H1 (cell line): ENCODE results near the gene DCLK1. TPM values are rescaled to one million over a fixed set of nuclear protein-coding genes. Genes with fewer than 3 reads are reported as not detected.

Experiments used
- CTCF ChIA-PET: fragments of 300-600 bp; sonication (Branson Sonifier 250); formaldehyde crosslinking; loops from one replicate; lab custom pipeline; 2021; ENCODE audit not compliant: partially characterized antibody; lab: Charles Lee
- POLR2A ChIA-PET: fragments of 300-600 bp; sonication (Branson Sonifier 250); formaldehyde crosslinking; loops from one replicate; lab custom pipeline; 2021; ENCODE audit warnings: inconsistent platforms; ENCODE audit not compliant: partially characterized antibody; lab: Charles Lee
- DNase-seq, 2 experiments: peaks; one replicate each; pipeline versions ENCODE4 v3.0.0 to v3.0.0-alpha.2; 2010 to 2022; ENCODE audit warnings: low spot score in 2 of 2, low read depth in 1 of 2, mixed read lengths in 1 of 2
- FAIRE-seq: peaks from 2 replicates; lab custom pipeline; 2011; peaks lifted over from hg19 to GRCh38; lab: Jason Lieb, UNC
- H2AFZ ChIP-seq: 2 replicates; pipeline ENCODE4 v1.8.1; 2012; ENCODE audit warnings: low read length, inconsistent platforms
- H2AK5ac ChIP-seq: 2 replicates; pipeline ENCODE4 v1.6.1; 2013; ENCODE audit warnings: low read depth, low read length
- H2BK120ac ChIP-seq: replicated peaks from 2 replicates; pipeline ENCODE3; 2013; ENCODE audit warnings: low read depth, low read length, inconsistent platforms
- H2BK12ac ChIP-seq: 2 replicates; pipeline ENCODE4 v1.6.1; 2013; ENCODE audit warnings: low read depth, low read length
- H2BK15ac ChIP-seq: 2 replicates; pipeline ENCODE4 v1.6.1; 2013; ENCODE audit warnings: low read length
- H2BK20ac ChIP-seq: 2 replicates; pipeline ENCODE4 v1.6.1; 2013; ENCODE audit warnings: low read length
- H2BK5ac ChIP-seq: 2 replicates; pipeline ENCODE4 v1.6.1; 2013; ENCODE audit warnings: low read depth, low read length
- H3K14ac ChIP-seq: 2 replicates; pipeline ENCODE4 v1.6.1; 2013; ENCODE audit warnings: inconsistent platforms; ENCODE audit not compliant: insufficient read length
- H3K18ac ChIP-seq: 2 replicates; pipeline ENCODE4 v1.6.1; 2013; ENCODE audit warnings: low read length; ENCODE audit errors: extremely low read depth
- H3K23ac ChIP-seq: 2 replicates; pipeline ENCODE4 v1.6.1; 2013; ENCODE audit warnings: inconsistent platforms; ENCODE audit not compliant: insufficient read length
- H3K23me2 ChIP-seq: 2 replicates; pipeline ENCODE4 v1.6.1; 2013; ENCODE audit warnings: low read depth, low read length
- H3K27ac ChIP-seq: 2 replicates; pipeline ENCODE4 v1.6.1; 2011; ENCODE audit warnings: low read depth, low read length, inconsistent platforms
- H3K27me3 ChIP-seq, 4 experiments: replicated peaks in 1 of 4; 1 replicate in 1 of 4; 2 replicates in 3 of 4; pipeline versions ENCODE4 v1.6.1 to v1.8.1; 2011 to 2013; ENCODE audit warnings: low read length in 3 of 4, mild to moderate bottlenecking in 3 of 4, inconsistent platforms in 2 of 4, mixed read lengths in 2 of 4, moderate library complexity in 1 of 4; ENCODE audit not compliant: control insufficient read depth in 3 of 4, insufficient read depth in 3 of 4; ENCODE audit errors: extremely low read depth in 1 of 4
- H3K36me3 ChIP-seq, 4 experiments: 2 replicates each; pipeline versions ENCODE4 v1.6.1 to v1.8.1; 2011 to 2013; ENCODE audit warnings: mild to moderate bottlenecking in 4 of 4, low read length in 3 of 4, moderate library complexity in 2 of 4, control low read depth in 1 of 4, inconsistent platforms in 1 of 4; ENCODE audit not compliant: insufficient read depth in 4 of 4, control insufficient read depth in 2 of 4
- H3K4ac ChIP-seq: replicated peaks from 2 replicates; pipeline ENCODE3; 2013; ENCODE audit warnings: low read length, low read depth, mixed read lengths, inconsistent platforms; ENCODE audit not compliant: insufficient read length
- H3K4me1 ChIP-seq, 4 experiments: replicated peaks in 1 of 4; 1 replicate in 1 of 4; 2 replicates in 3 of 4; pipeline versions ENCODE4 v1.6.1 to v1.8.1; 2011 to 2013; ENCODE audit warnings: low read length in 3 of 4, inconsistent platforms in 2 of 4, mixed read lengths in 1 of 4; ENCODE audit not compliant: insufficient read depth in 4 of 4, control insufficient read depth in 3 of 4
- H3K4me2 ChIP-seq, 2 experiments: 2 replicates each; pipeline versions ENCODE4 v1.6.1 to v1.8.1; 2011 to 2013; ENCODE audit warnings: low read depth in 2 of 2, low read length in 2 of 2, control low read depth in 1 of 2, inconsistent platforms in 1 of 2, mild to moderate bottlenecking in 1 of 2; ENCODE audit not compliant: insufficient read depth in 1 of 2
- H3K4me3 ChIP-seq, 4 experiments: fragments of 200-600, 300-600 bp in 1 of 4; sonication (generic), shearing (Covaris generic), sonication (Bioruptor Twin) in 1 of 4; 2 replicates each; pipeline versions ENCODE4 v1.5.1 to v1.8.1; 2011 to 2016; ENCODE audit warnings: low read length in 4 of 4, low read depth in 3 of 4, control low read depth in 2 of 4, inconsistent platforms in 2 of 4, mild to moderate bottlenecking in 2 of 4, mixed read lengths in 1 of 4, moderate library complexity in 1 of 4; ENCODE audit not compliant: insufficient read depth in 2 of 4; ENCODE audit errors: extremely low read depth in 1 of 4
- H3K56ac ChIP-seq: replicated peaks from 2 replicates; pipeline ENCODE3; 2013; ENCODE audit warnings: low read depth, mild to moderate bottlenecking, mixed read lengths, low read length, inconsistent platforms; ENCODE audit not compliant: insufficient read length
- H3K79me1 ChIP-seq: 2 replicates; pipeline ENCODE4 v1.6.1; 2013; ENCODE audit warnings: low read depth, low read length, control low read depth
- H3K79me2 ChIP-seq, 2 experiments: 2 replicates each; pipeline versions ENCODE4 v1.6.1 to v1.8.1; 2012 to 2013; ENCODE audit warnings: low read length in 2 of 2, mild to moderate bottlenecking in 2 of 2, inconsistent platforms in 1 of 2; ENCODE audit not compliant: insufficient read depth in 2 of 2, control insufficient read depth in 1 of 2
- H3K9ac ChIP-seq, 4 experiments: replicated peaks in 1 of 4; 1 replicate in 1 of 4; 2 replicates in 3 of 4; pipeline versions ENCODE4 v1.6.1 to v1.8.1; 2011 to 2013; ENCODE audit warnings: low read depth in 3 of 4, low read length in 3 of 4, control low read depth in 2 of 4, mild to moderate bottlenecking in 2 of 4, moderate library complexity in 2 of 4, inconsistent platforms in 1 of 4; ENCODE audit errors: extremely low read depth in 1 of 4
- H3K9me3 ChIP-seq, 2 experiments: 2 replicates each; pipeline versions ENCODE4 v1.6.1 to v1.8.1; 2012 to 2013; ENCODE audit warnings: mild to moderate bottlenecking in 2 of 2, moderate library complexity in 2 of 2, control low read depth in 1 of 2, inconsistent platforms in 1 of 2, low read depth in 1 of 2, low read length in 1 of 2, mixed read lengths in 1 of 2; ENCODE audit not compliant: insufficient read depth in 2 of 2
- H4K20me1 ChIP-seq, 2 experiments: replicated peaks in 1 of 2; 2 replicates each; pipeline versions ENCODE3 to v1.8.1; 2011 to 2013; ENCODE audit warnings: inconsistent platforms in 2 of 2, low read length in 2 of 2, mild to moderate bottlenecking in 1 of 2; ENCODE audit not compliant: insufficient read depth in 2 of 2, control insufficient read depth in 1 of 2
- H4K5ac ChIP-seq: 2 replicates; pipeline ENCODE4 v1.6.1; 2013; ENCODE audit warnings: low read length, low read depth, mixed read lengths, inconsistent platforms; ENCODE audit not compliant: insufficient read length
- H4K8ac ChIP-seq: 2 replicates; pipeline ENCODE4 v1.8.0; 2013; ENCODE audit warnings: mild to moderate bottlenecking, moderate library complexity, low read length, inconsistent platforms; ENCODE audit not compliant: insufficient read depth; ENCODE audit errors: extremely low read depth
- H4K91ac ChIP-seq: replicated peaks from 2 replicates; pipeline ENCODE3; 2013; ENCODE audit warnings: low read length, mixed read lengths, inconsistent platforms; ENCODE audit not compliant: insufficient read length
- ATF2 ChIP-seq: IDR thresholded peaks from 2 replicates; pipeline ENCODE4 v1.6.1; 2012; ENCODE audit warnings: low read length, inconsistent platforms
- BACH1 ChIP-seq: IDR thresholded peaks from 2 replicates; pipeline ENCODE4 v1.6.1; 2012; ENCODE audit warnings: low read length, improper control_type of control experiment
- CBX8 ChIP-seq: fragments of 300-800, 300-1000 bp; sonication (generic); IDR thresholded peaks from 2 replicates; pipeline ENCODE4 v1.7.1; 2016; ENCODE audit warnings: low read depth, low read length, borderline replicate concordance
- CEBPB ChIP-seq: IDR thresholded peaks from 2 replicates; pipeline ENCODE4 v1.6.1; 2012; ENCODE audit warnings: low read depth, low read length
- CHD2 ChIP-seq: IDR thresholded peaks from 2 replicates; pipeline ENCODE4 v1.6.1; 2012; ENCODE audit warnings: low read length, improper control_type of control experiment
- EP300 ChIP-seq, 2 experiments: IDR thresholded peaks; 1 replicate in 1 of 2; 2 replicates in 1 of 2; pipeline ENCODE4 v1.6.1; 2011 to 2012; ENCODE audit warnings: low read depth in 2 of 2, low read length in 2 of 2, mild to moderate bottlenecking in 2 of 2, borderline replicate concordance in 1 of 2, inconsistent platforms in 1 of 2, moderate library complexity in 1 of 2
- FOSL1 ChIP-seq: IDR thresholded peaks from 2 replicates; pipeline ENCODE4 v1.6.1; 2011; ENCODE audit warnings: mild to moderate bottlenecking, low read depth, low read length, moderate library complexity; ENCODE audit not compliant: insufficient read depth
- HDAC6 ChIP-seq: IDR thresholded peaks from one replicate; pipeline ENCODE4 v1.7.1; 2012; ENCODE audit warnings: low read depth, mild to moderate bottlenecking, inconsistent platforms, low read length, moderate library complexity
- RFX5 ChIP-seq: IDR thresholded peaks from 2 replicates; pipeline ENCODE4 v1.6.1; 2011; ENCODE audit warnings: low read depth, low read length, improper control_type of control experiment, borderline replicate concordance
- SIRT6 ChIP-seq: IDR thresholded peaks from one replicate; pipeline ENCODE4 v1.7.1; 2012; ENCODE audit warnings: low read length, inconsistent platforms
- SIX5 ChIP-seq: IDR thresholded peaks from 2 replicates; pipeline ENCODE4 v1.6.1; 2011; ENCODE audit warnings: mild to moderate bottlenecking, low read depth, low read length
- SP4 ChIP-seq: IDR thresholded peaks from 2 replicates; pipeline ENCODE4 v1.6.1; 2012; ENCODE audit warnings: low read length, inconsistent platforms
- TAF7 ChIP-seq: optimal IDR thresholded peaks from 2 replicates; pipeline ENCODE3; 2011; ENCODE audit warnings: low read depth, mild to moderate bottlenecking, inconsistent platforms, low read length, moderate library complexity, borderline replicate concordance
- WGBS, 2 experiments: shearing (Covaris generic) in 1 of 2; methylation state at CpG; one replicate each; pipeline versions ENCODE4 v1.1.6 to v1.1.7; 2013 to 2015; ENCODE audit warnings: low lambda C conversion rate in 2 of 2, mixed read lengths in 2 of 2, inconsistent platforms in 1 of 2, low coverage in 1 of 2, missing lambda C conversion rate in 1 of 2; ENCODE audit not compliant: insufficient replicate concordance in 2 of 2, insufficient coverage in 1 of 2, insufficient read length in 1 of 2; ENCODE audit errors: extremely low coverage in 1 of 2, missing lambda C conversion rate in 1 of 2; 5-methylcytosine and 5-hydroxymethylcytosine counted together
- polyA plus RNA-seq, 7 experiments: library from polyadenylated mRNA; depleted of rRNA in 3 of 7; stranded (reverse) in 5 of 7; unstranded in 2 of 7; fragments of >200 nt in 5 of 7; fragments of 200-250 nt in 2 of 7; gene quantifications; 1 replicate in 5 of 7; 2 replicates in 1 of 7; 4 replicates in 1 of 7; pipeline versions ENCODE4 v1.2.1 to v1.2.3, GENCODE V29; 2011 to 2013; ENCODE audit warnings: missing spikeins in 2 of 7, mixed read lengths in 2 of 7
- total RNA-seq: library from RNA; stranded (reverse); fragmentation: NEBNext Ultra II Directional; extraction: Animal tissue kit (Norgen Biotek cat#: 25700); gene quantifications from 2 replicates; pipeline ENCODE4 v1.2.1, GENCODE V29; 2021

Gene DCLK1
- total and polyA plus RNA-seq, 2 of the 8 experiments (the other 6 are each of a cell fraction or from before 2014, with no cell fraction given): 22.8 to 41.0 TPM

- H2BK15ac ChIP-seq: no peak overlapping the region
- H3K23me2 ChIP-seq: no peaks in the 10 kb centered on the region
- peaks cover 0 to 8% (median 2%) of the 10 kb centered on the region in 4 experiments; a peak in 3 of 8 replicates for H3K36me3 ChIP-seq
- H3K79me1 ChIP-seq: no peaks in the 10 kb centered on the region
- H2AFZ ChIP-seq: no peak overlapping the region
- WGBS, 2 experiments: 84% methylated on average over 2 of the region's 2 CpGs; no CpG with 5 or more reads in 1 of the 2 experiments
- no peak overlapping the region for H4K91ac ChIP-seq
- no peak overlapping the region for H3K4ac ChIP-seq
- no peaks in the 10 kb centered on the region for H3K79me2 ChIP-seq
- H4K5ac ChIP-seq: no peak overlapping the region
- DNase-seq: no peak
- H3K27me3 ChIP-seq: no peaks in the 10 kb centered on the region
- H3K56ac ChIP-seq: no peak overlapping the region
- TF ChIP-seq CEBPB: no peak
- no peak for TF ChIP-seq FOSL1
- no peak for TF ChIP-seq RFX5
- no peak for TF ChIP-seq EP300 (IDR thresholded peaks at IDR 0.05; ENCODE audit: borderline replicate concordance in 1 of 2, low read depth in 2 of 2, low read length in 2 of 2)
- TF ChIP-seq TAF7: no peak
- no peak for TF ChIP-seq SIRT6
- no peak for TF ChIP-seq ATF2
- TF ChIP-seq HDAC6: no peak
- no peak for TF ChIP-seq CBX8
- TF ChIP-seq BACH1: no peak
- no peak for TF ChIP-seq SP4
- no peak for TF ChIP-seq SIX5
- TF ChIP-seq CHD2: no peak
- TF ChIP-seq, all 59 proteins: peak for 0
- Histone ChIP-seq H2AK5ac (no peak overlapping the region), H4K20me1 (no peaks in the 10 kb centered on the region), H3K4me3 (no peak overlapping the region), H3K23ac (no peak overlapping the region), H2BK20ac (no peak overlapping the region), H2BK5ac (no peak overlapping the region), H3K9ac (no peak overlapping the region), H2BK12ac (no peak overlapping the region), H3K14ac (no peak overlapping the region), H3K18ac (no peak overlapping the region), H3K4me2 (no peak overlapping the region), H3K27ac (no peak overlapping the region), H3K4me1 (peaks cover 0 to 3% (median 0%) of the 10 kb centered on the region in 4 experiments; a peak in 1 of 7 replicates), H3K9me3 (no peaks in the 10 kb centered on the region), H4K8ac (no peak overlapping the region), H2BK120ac (no peak overlapping the region)
- POLR2A ChIA-PET: no interaction called here
- FAIRE-seq: no peak
- CTCF ChIA-PET: interaction anchor here (1.8 kb wide), 1 partner anchor 26 kb away, joined by 5 read pairs; no protein-coding TSS in a partner anchor
Observed at GRCh38 chr13:35792911-35793310, 338.3 kb downstream of the DCLK1 start.
